Tibial artery (tissue), 4 donors: ENCODE measurements around the gene ORMDL1.

ENCODE experiments used
- DNase-seq, 2 donors: peaks; one replicate each; pipeline ENCODE4 v3.0.0-alpha.2; 2019
- H3K27ac ChIP-seq, 2 donors: fragments of 200-600 bp; sonication (generic) in 1 of 2; 1 replicate in 1 of 2; 2 replicates in 1 of 2; pipeline ENCODE4 v1.5.1; 2018 to 2019; ENCODE audit warnings: mild to moderate bottlenecking in 1 of 2
- H3K27me3 ChIP-seq, 2 donors: fragments of 200-600 bp; sonication (generic) in 1 of 2; one replicate each; pipeline versions ENCODE4 v1.5.1 to v1.6.0; 2016 to 2019
- H3K36me3 ChIP-seq, 3 donors: fragments of 200-600 bp; sonication (generic) in 2 of 3; one replicate each; pipeline ENCODE4 v1.5.1; 2016 to 2019; ENCODE audit warnings: mild to moderate bottlenecking in 2 of 3
- H3K4me1 ChIP-seq, 4 donors: fragments of 200-600 bp; sonication (generic) in 2 of 4; 1 replicate in 3 of 4; 2 replicates in 1 of 4; pipeline ENCODE4 v1.5.1; 2016 to 2019
- H3K4me3 ChIP-seq, 2 donors: fragments of 200-600 bp; sonication (generic) in 1 of 2; 1 replicate in 1 of 2; 2 replicates in 1 of 2; pipeline ENCODE4 v1.5.1; 2018 to 2019; ENCODE audit warnings: mild to moderate bottlenecking in 2 of 2
- H3K9me3 ChIP-seq, 3 donors: fragments of 200-600 bp; sonication (generic) in 1 of 3; one replicate each; pipeline ENCODE4 v1.5.1; 2016 to 2019
- CTCF ChIP-seq, 2 experiments: fragments of 200-600 bp in 1 of 2; fragments of 450-650 bp in 1 of 2; IDR thresholded peaks; one replicate each; pipeline ENCODE4 v1.5.1; 2017 to 2019; ENCODE audit warnings: antibody characterized with exemption in 2 of 2, mild to moderate bottlenecking in 1 of 2, moderate library complexity in 1 of 2
- intact Hi-C: fragments of 100-400 bp; cut with DNase I; formaldehyde crosslinking; loops from one replicate; pipeline ENCODE4 v1.15.0; 2023; ENCODE audit warnings: low total_unique reads

Gene ORMDL1

DNA sequence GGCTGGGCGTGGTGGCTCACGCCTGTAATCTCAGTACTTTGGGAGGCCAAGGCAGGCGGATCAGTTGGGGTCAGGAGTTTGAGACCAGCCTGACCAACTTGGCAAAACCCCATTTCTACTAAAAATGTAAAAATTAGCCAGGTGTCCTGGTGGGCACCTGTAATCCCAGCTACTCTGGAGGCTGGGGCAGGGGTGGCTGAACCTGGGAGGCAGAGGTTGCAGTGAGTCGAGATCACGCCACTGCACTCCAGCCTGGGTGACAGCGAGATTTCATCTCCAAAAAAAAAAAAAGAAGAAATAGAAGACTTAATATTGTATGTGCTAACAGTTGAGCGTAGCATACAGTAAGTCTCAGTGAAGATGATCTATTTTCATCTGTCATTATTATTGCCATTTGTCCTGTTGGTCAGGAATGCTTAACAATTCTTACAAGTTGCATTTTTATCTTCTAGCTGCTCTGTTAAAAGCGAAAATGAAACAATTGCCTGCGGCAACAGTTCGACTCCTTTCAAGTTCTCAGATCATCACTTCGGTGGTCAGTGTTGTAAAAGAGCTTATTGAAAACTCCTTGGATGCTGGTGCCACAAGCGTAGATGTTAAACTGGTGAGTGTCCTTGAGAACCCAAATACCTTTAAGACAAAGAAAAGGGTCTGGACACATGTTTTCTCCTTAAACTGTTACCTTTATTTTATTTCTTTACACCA, 7.4 kb upstream of the ORMDL1 start:
- Histone ChIP-seq H3K9me3 (no peaks in the 10 kb centered on the region), H3K36me3 (peaks cover 22 to 41% (median 26%) of the 10 kb centered on the region in 3 donors), H3K4me3 (no peak overlapping the region), H3K27ac (no peak overlapping the region), H3K4me1 (no peaks in the 10 kb centered on the region), H3K27me3 (no peaks in the 10 kb centered on the region)
- no peak for TF ChIP-seq CTCF (IDR thresholded peaks at IDR 0.05)
- no peak for DNase-seq
- intact Hi-C loops: no loop called here

DNA sequence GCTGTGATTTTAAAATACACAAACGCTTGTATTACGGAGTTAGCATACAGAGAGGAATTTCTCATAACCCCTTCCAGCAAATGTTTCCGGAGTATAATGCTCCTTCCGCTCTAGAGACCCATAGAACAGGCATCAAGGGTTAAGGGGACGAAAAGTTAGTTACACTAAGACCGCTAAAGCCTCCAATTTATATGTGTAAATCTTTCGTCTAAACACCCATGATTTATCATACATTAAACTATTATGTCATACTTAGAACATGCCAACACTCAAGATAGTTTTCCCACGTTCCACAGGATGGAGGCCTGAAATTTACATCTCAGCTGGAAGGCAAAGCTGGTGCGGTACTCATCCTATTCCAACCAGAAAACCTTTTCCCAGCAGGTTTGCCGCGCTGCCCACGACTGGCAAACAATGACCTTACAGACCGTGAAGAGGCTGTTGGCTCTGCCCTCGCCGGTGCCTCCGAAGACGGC, 650 bp downstream of the ORMDL1 start:
- peak overlapping the region; percentile 62 to 69 for H3K4me3 ChIP-seq
- TF ChIP-seq CTCF (IDR thresholded peaks at IDR 0.05): no peak
- no peaks in the 10 kb centered on the region for H3K9me3 ChIP-seq
- DNase-seq: no peak
- H3K36me3 ChIP-seq: peaks cover 9 to 20% (median 13%) of the 10 kb centered on the region in 3 donors
- intact Hi-C loops: loop anchor here (10.0 kb wide), 2 partner anchors 119 to 789 kb away; partner anchors contain the start of gene ASNSD1
- H3K27me3 ChIP-seq: no peaks in the 10 kb centered on the region
- peaks cover 4 to 42% (median 19%) of the 10 kb centered on the region in 4 donors for H3K4me1 ChIP-seq
- peak overlapping the region; percentile 90 for H3K27ac ChIP-seq

- no peak for TF ChIP-seq CTCF (IDR thresholded peaks at IDR 0.05)
- H3K36me3 ChIP-seq: peaks cover 20 to 33% (median 23%) of the 10 kb centered on the region in 3 donors
- H3K27me3 ChIP-seq: no peaks in the 10 kb centered on the region
- intact Hi-C loops: loop anchor here (10.0 kb wide), 2 partner anchors 117 to 787 kb away; partner anchors contain the start of gene ASNSD1
- peak overlapping the region in 1 of 2 donors; percentile 90 for H3K27ac ChIP-seq
- H3K9me3 ChIP-seq: no peaks in the 10 kb centered on the region
- peaks cover 4 to 42% (median 20%) of the 10 kb centered on the region in 4 donors for H3K4me1 ChIP-seq
- peak overlapping the region; percentile 15 to 69 for H3K4me3 ChIP-seq
- no peak for DNase-seq
Measured at GRCh38 chr2:189782221-189782671, 1.9 kb downstream of the ORMDL1 start.

DNA sequence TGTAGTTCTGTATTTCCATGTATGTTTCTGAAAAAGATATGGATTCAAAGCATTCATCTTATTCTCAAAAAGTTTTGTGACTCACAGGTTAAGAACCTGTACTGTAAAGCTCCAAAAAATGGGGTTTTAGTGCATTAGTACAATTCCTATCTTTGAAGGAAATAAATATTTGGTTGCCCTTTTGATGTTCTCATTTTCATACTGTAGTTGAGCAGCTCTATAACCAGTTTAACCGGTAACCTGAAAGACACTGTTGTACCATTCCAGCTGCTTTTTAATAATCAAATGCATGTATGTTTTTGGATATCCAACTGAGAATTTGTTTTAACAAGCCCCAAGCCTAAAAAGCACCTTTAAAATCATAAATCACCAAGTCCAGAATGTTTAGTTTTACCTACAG, 11.9 kb downstream of the ORMDL1 start:
- intact Hi-C loops: no loop called here
- no peak for TF ChIP-seq CTCF (IDR thresholded peaks at IDR 0.05)
- no peak for DNase-seq
- Histone ChIP-seq H3K4me3 (no peak overlapping the region), H3K27ac (no peak overlapping the region), H3K36me3 (peaks cover 32 to 68% (median 57%) of the 10 kb centered on the region in 3 donors), H3K9me3 (no peaks in the 10 kb centered on the region), H3K4me1 (peaks cover 0 to 3% (median 2%) of the 10 kb centered on the region in 4 donors), H3K27me3 (no peaks in the 10 kb centered on the region)

DNA sequence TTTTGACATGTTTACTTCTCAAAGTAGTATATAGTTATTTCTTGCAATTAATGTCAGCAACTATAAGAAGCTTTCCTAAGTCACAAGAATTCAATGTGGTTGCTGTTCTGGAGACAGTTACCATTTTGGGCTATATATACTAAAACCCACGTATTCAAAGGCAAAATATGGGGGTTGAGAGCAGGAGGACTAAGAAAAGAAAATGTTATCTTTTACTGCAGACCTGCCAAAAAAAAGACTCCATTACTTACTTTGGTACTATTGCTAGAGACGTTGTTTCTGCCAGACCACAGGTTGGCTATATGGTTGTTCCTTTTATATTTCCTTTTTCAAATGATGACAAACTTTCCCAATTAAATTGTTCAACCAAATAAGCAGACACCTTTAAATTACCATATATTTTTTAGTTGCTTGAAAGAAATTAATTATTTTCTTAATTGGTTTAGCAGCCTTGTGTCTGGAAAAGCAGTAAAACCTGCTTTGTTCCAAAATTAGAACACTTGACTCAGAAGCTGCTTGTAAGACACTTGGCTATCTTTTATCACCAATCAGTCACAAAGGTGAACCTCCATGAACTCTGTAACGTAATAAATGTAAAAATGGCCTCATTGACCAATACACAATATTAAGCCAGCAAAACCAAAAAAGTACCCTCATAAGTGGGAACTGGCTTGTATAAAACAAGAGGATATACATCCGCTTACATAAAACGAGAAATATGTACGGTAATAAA, 13.4 kb downstream of the ORMDL1 start:
- intact Hi-C loops: no loop called here

More for the DNA sequence above, 13.4 kb downstream of the ORMDL1 start:
- no peaks in the 10 kb centered on the region for H3K9me3 ChIP-seq
- TF ChIP-seq CTCF (IDR thresholded peaks at IDR 0.05): no peak
- H3K4me1 ChIP-seq: peaks cover 0 to 3% (median 2%) of the 10 kb centered on the region in 4 donors
- no peak overlapping the region for H3K4me3 ChIP-seq
- DNase-seq: no peak
- H3K27me3 ChIP-seq: no peaks in the 10 kb centered on the region
- H3K36me3 ChIP-seq: peaks cover 27 to 73% (median 43%) of the 10 kb centered on the region in 3 donors
- H3K27ac ChIP-seq: peak overlapping the region in 1 of 2 donors; percentile 9
